WERI-Rb-1 (cell line): ENCODE measurements around the gene MAPK11.

ENCODE experiments used
- DNase-seq: peaks from one replicate; pipeline ENCODE4 v3.0.0-alpha.2; 2020
- H3K27ac ChIP-seq: fragments of 250-450 bp; sonication (Bioruptor Pico); 2 replicates; pipeline ENCODE4 v1.5.1; 2020; ENCODE audit warnings: mild to moderate bottlenecking, moderate library complexity
- H3K27me3 ChIP-seq: fragments of 250-450 bp; sonication (Bioruptor Pico); 2 replicates; pipeline ENCODE4 v1.5.1; 2021; ENCODE audit warnings: mild to moderate bottlenecking, low read depth, moderate library complexity; ENCODE audit not compliant: insufficient read depth, severe bottlenecking
- H3K36me3 ChIP-seq: fragments of 250-450 bp; sonication (Bioruptor Pico); 2 replicates; pipeline ENCODE4 v1.5.1; 2020; ENCODE audit warnings: mild to moderate bottlenecking, moderate library complexity
- H3K4me3 ChIP-seq: 2 replicates; pipeline ENCODE4 v1.5.1; 2011; ENCODE audit warnings: low read depth, mild to moderate bottlenecking, control low read depth, low read length
- H3K9me3 ChIP-seq: fragments of 250-450 bp; sonication (Bioruptor Pico); 2 replicates; pipeline ENCODE4 v1.5.1; 2021; ENCODE audit warnings: mild to moderate bottlenecking, moderate library complexity; ENCODE audit not compliant: severe bottlenecking
- TF ChIP-seq, protein P1 (sequence below): IDR thresholded peaks from 2 replicates; pipeline ENCODE4 v1.5.1; 2011; ENCODE audit warnings: low read depth, mild to moderate bottlenecking, control low read depth, inconsistent platforms, low read length

The MAPK11 gene

GRCh38 chr22:50236731-50237409 is 33.3 kb downstream of the MAPK11 start:
- DNase-seq: peak; percentile 47
- TF ChIP-seq, protein P1, sequence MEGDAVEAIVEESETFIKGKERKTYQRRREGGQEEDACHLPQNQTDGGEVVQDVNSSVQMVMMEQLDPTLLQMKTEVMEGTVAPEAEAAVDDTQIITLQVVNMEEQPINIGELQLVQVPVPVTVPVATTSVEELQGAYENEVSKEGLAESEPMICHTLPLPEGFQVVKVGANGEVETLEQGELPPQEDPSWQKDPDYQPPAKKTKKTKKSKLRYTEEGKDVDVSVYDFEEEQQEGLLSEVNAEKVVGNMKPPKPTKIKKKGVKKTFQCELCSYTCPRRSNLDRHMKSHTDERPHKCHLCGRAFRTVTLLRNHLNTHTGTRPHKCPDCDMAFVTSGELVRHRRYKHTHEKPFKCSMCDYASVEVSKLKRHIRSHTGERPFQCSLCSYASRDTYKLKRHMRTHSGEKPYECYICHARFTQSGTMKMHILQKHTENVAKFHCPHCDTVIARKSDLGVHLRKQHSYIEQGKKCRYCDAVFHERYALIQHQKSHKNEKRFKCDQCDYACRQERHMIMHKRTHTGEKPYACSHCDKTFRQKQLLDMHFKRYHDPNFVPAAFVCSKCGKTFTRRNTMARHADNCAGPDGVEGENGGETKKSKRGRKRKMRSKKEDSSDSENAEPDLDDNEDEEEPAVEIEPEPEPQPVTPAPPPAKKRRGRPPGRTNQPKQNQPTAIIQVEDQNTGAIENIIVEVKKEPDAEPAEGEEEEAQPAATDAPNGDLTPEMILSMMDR: peak; percentile 72
- H3K36me3 ChIP-seq: peaks cover 24% of the 10 kb centered on the region

GRCh38 chr22:50233223-50233622 is 37.0 kb downstream of the MAPK11 start:
- Histone ChIP-seq H3K27ac (no peak overlapping the region), H3K36me3 (peaks cover 5% of the 10 kb centered on the region), H3K9me3 (no peaks in the 10 kb centered on the region), H3K27me3 (no peaks in the 10 kb centered on the region), H3K4me3 (no peak overlapping the region)
- DNase-seq: no peak
- TF ChIP-seq, protein P1: no peak

More at GRCh38 chr22:50236731-50237409, 33.3 kb downstream of the MAPK11 start:
- H3K9me3 ChIP-seq: no peaks in the 10 kb centered on the region
- H3K27ac ChIP-seq: no peak overlapping the region
- no peaks in the 10 kb centered on the region for H3K27me3 ChIP-seq
- no peak overlapping the region for H3K4me3 ChIP-seq

- TF ChIP-seq, protein P1: no peak
These were observed 37.6 kb downstream of the MAPK11 start for GRCh38 chr22:50232481-50233151.

DNA sequence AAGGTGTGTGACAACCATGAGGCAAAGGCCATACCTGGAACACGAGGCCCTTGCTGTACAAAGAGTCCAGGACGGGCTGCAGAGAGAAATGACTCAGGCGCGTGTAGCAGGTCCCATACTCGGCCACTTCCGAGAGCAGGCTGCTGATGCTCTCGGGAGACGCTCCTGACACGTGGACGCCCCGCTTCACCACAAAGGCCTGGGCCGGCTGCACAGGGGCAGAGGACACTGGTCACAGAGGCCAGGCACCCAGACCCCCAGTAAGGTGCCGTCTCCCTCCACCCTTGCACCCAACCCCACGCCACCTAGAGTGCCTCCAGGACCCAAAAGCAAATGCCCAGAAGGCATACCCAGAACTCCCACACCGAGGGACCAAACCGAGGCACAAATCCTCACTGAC is 40.8 kb downstream of the MAPK11 start:
- H3K27me3 ChIP-seq: no peaks in the 10 kb centered on the region
- DNase-seq: no peak
- no peaks in the 10 kb centered on the region for H3K9me3 ChIP-seq
- peaks cover 10% of the 10 kb centered on the region for H3K36me3 ChIP-seq
- TF ChIP-seq, protein P1: no peak
- H3K27ac ChIP-seq: no peak overlapping the region
- H3K4me3 ChIP-seq: no peak overlapping the region

More at GRCh38 chr22:50232481-50233151, 37.6 kb downstream of the MAPK11 start:
- peaks cover 5% of the 10 kb centered on the region for H3K36me3 ChIP-seq
- H3K27ac ChIP-seq: no peak overlapping the region
- no peak for DNase-seq
- H3K4me3 ChIP-seq: no peak overlapping the region
- H3K27me3 ChIP-seq: no peaks in the 10 kb centered on the region
- no peaks in the 10 kb centered on the region for H3K9me3 ChIP-seq

GRCh38 chr22:50228366-50228765 is 41.8 kb downstream of the MAPK11 start:
- no peak for DNase-seq
- H3K4me3 ChIP-seq: no peak overlapping the region
- H3K36me3 ChIP-seq: peaks cover 17% of the 10 kb centered on the region
- H3K27me3 ChIP-seq: no peaks in the 10 kb centered on the region
- H3K9me3 ChIP-seq: no peaks in the 10 kb centered on the region
- TF ChIP-seq, protein P1: no peak
- no peak overlapping the region for H3K27ac ChIP-seq
